ENCODE results near the gene KRTAP19-1. TPM values are rescaled to one million over a fixed set of nuclear protein-coding genes. Genes with fewer than 3 reads are reported as not detected.

KRTAP19-1 gene
- total RNA-seq, 1 experiment from 2014 or later = not detected

GRCh38 chr21:30478004-30478403, 2.2 kb downstream of the KRTAP19-1 start:
- RAD21 ChIA-PET (ENCODE audit: low non-redundant PET in 1 of 2, low total read pairs in 2 of 2, uncharacterized antibody in 2 of 2, unreplicated experiment in 2 of 2) = no interaction called here
- H3K27me3 ChIP-seq (ENCODE audit: insufficient read depth, low read length) = no peaks in the 10 kb centered on the region
- H3K79me2 ChIP-seq (ENCODE audit: insufficient read depth, low read length) = no peaks in the 10 kb centered on the region
- no TSS peak for BruUV-seq (replicated peaks)
- CTCF ChIA-PET = no interaction called here
- peaks cover 0 to 21% of the 10 kb centered on the region in 2 experiments; a peak in 2 of 4 replicates for H3K9me3 ChIP-seq (ENCODE audit: control insufficient read depth in 1 of 2, insufficient read depth in 1 of 2, low read depth in 1 of 2, low read length in 2 of 2)
- H4K20me1 ChIP-seq (ENCODE audit: insufficient read depth) = no peaks in the 10 kb centered on the region
- H2AFZ ChIP-seq (ENCODE audit: low read depth, low read length, poor library complexity, severe bottlenecking) = no peak overlapping the region
- POLR2A ChIA-PET = no interaction called here
- intact Hi-C loops (cut with micrococcal nuclease) = no loop called here
- H3K4me3 ChIP-seq (replicated peaks in 1 of 2; ENCODE audit: low read depth in 1 of 2, low read length in 2 of 2) = no peak overlapping the region
- TF ChIP-seq POLR2A (IDR thresholded peaks at IDR 0.05; ENCODE audit: borderline replicate concordance, extremely low read depth, insufficient read depth, insufficient read length) = no peak
- TF ChIP-seq JUND (IDR thresholded peaks at IDR 0.05) = no peak
- no peak for TF ChIP-seq MAX (IDR thresholded peaks at IDR 0.05)
- TF ChIP-seq ZFX (IDR thresholded peaks at IDR 0.05) = no peak
- TF ChIP-seq CBX3 (IDR thresholded peaks at IDR 0.05; ENCODE audit: low read depth) = no peak
- TF ChIP-seq POLR2AphosphoS5 (IDR thresholded peaks at IDR 0.05; ENCODE audit: low read depth, low read length) = no peak
- no peaks in the 10 kb centered on the region for H3K4me1 ChIP-seq (ENCODE audit: control insufficient read depth in 1 of 2, insufficient read depth in 2 of 2, low read length in 2 of 2)
- no peak overlapping the region for H3K9ac ChIP-seq (ENCODE audit: low read length)
- DNase-seq (ENCODE audit: low read depth, low spot score) (no peak), ATAC-seq (no peak)
- H3K4me2 ChIP-seq (ENCODE audit: low read length) = no peak overlapping the region
- H3K27ac ChIP-seq (ENCODE audit: low read depth, low read length) = no peak overlapping the region
- H3K36me3 ChIP-seq (ENCODE audit: control insufficient read depth in 1 of 2, insufficient read depth in 2 of 2, low read length in 2 of 2) = no peaks in the 10 kb centered on the region
- H3K9me2 ChIP-seq (ENCODE audit: insufficient read depth) = no peaks in the 10 kb centered on the region

GRCh38 chr21:30468900-30469714, 11.1 kb downstream of the KRTAP19-1 start:
- ATAC-seq = no peak
- Histone ChIP-seq H3K27me3 (ENCODE audit: insufficient read depth, low read length) (no peaks in the 10 kb centered on the region), H3K9me3 (ENCODE audit: control insufficient read depth in 1 of 2, insufficient read depth in 1 of 2, low read depth in 1 of 2, low read length in 2 of 2) (peaks cover under 1 to 23% of the 10 kb centered on the region in 2 experiments; a peak in 3 of 4 replicates), H3K4me2 (ENCODE audit: low read length) (no peak overlapping the region), H3K27ac (ENCODE audit: low read depth, low read length) (no peak overlapping the region), H3K79me2 (ENCODE audit: insufficient read depth, low read length) (no peaks in the 10 kb centered on the region), H3K9me2 (ENCODE audit: insufficient read depth) (no peaks in the 10 kb centered on the region), H4K20me1 (ENCODE audit: insufficient read depth) (no peaks in the 10 kb centered on the region), H3K4me1 (ENCODE audit: control insufficient read depth in 1 of 2, insufficient read depth in 2 of 2, low read length in 2 of 2) (no peaks in the 10 kb centered on the region), H3K9ac (ENCODE audit: low read length) (no peak overlapping the region), H3K36me3 (ENCODE audit: control insufficient read depth in 1 of 2, insufficient read depth in 2 of 2, low read length in 2 of 2) (no peaks in the 10 kb centered on the region), H3K4me3 (replicated peaks in 1 of 2; ENCODE audit: low read depth in 1 of 2, low read length in 2 of 2) (no peak overlapping the region), H2AFZ (ENCODE audit: low read depth, low read length, poor library complexity, severe bottlenecking) (no peak overlapping the region)
- intact Hi-C loops (cut with micrococcal nuclease) = no loop called here
- DNase-seq (ENCODE audit: low read depth, low spot score) = no peak
- ChIA-PET RAD21 (ENCODE audit: low non-redundant PET in 1 of 2, low total read pairs in 2 of 2, uncharacterized antibody in 2 of 2, unreplicated experiment in 2 of 2) (no interaction called here), CTCF (no interaction called here), POLR2A (no interaction called here)
- BruUV-seq (replicated peaks) = no TSS peak
- TF ChIP-seq ZFX (IDR thresholded peaks at IDR 0.05) (no peak), CTCF (IDR thresholded peaks at IDR 0.05 in 2 of 3, conservative IDR thresholded peaks at IDR 0.05 in 1 of 3; ENCODE audit: borderline replicate concordance in 1 of 3, insufficient read depth in 1 of 3, low read depth in 2 of 3, low read length in 2 of 3) (no peak), POLR2A (IDR thresholded peaks at IDR 0.05; ENCODE audit: borderline replicate concordance, extremely low read depth, insufficient read depth, insufficient read length) (no peak), SRF (IDR thresholded peaks at IDR 0.05; ENCODE audit: low read depth) (no peak), CEBPB (IDR thresholded peaks at IDR 0.05; ENCODE audit: low read depth) (no peak), EGR1 (IDR thresholded peaks at IDR 0.05; ENCODE audit: low read depth) (no peak), YY1 (IDR thresholded peaks at IDR 0.05; ENCODE audit: extremely low read depth, insufficient replicate concordance, low read depth, low read length) (no peak), ELF1 (IDR thresholded peaks at IDR 0.05; ENCODE audit: borderline replicate concordance, low read depth) (no peak), SIN3A (IDR thresholded peaks at IDR 0.05; ENCODE audit: low read depth) (no peak), CBX3 (IDR thresholded peaks at IDR 0.05; ENCODE audit: low read depth) (no peak), SP1 (IDR thresholded peaks at IDR 0.05; ENCODE audit: low read depth) (no peak), RAD21 (IDR thresholded peaks at IDR 0.05; ENCODE audit: low read depth) (no peak), REST (IDR thresholded peaks at IDR 0.05; ENCODE audit: low read depth) (no peak)

Measured in HCT116 (cell line).